Measurements from ENCODE around the gene SAMD4A. TPM values are rescaled to one million over a fixed set of nuclear protein-coding genes. Genes with fewer than 3 reads are reported as not detected.

Gene SAMD4A
- total RNA-seq, 2 experiments from 2014 or later: 1.0 to 1.2 TPM

GRCh38 chr14:54781080-54781479 lies 214.2 kb downstream of the SAMD4A start:
- ChIA-PET POLR2A (no interaction called here), CTCF (interaction anchor here (0.9 kb wide), 1 partner anchor 90 kb away, joined by 3 read pairs; no protein-coding TSS in a partner anchor)
- Mint-ChIP-seq H3K9me3 (no peaks in the 10 kb centered on the region), H3K4me3 (no peak overlapping the region), H3K4me1 (peaks cover 18% of the 10 kb centered on the region), H3K36me3 (ENCODE audit: low read depth) (no peaks in the 10 kb centered on the region), H3K27me3 (peaks cover 36% of the 10 kb centered on the region), H3K27ac (no peak overlapping the region)
- DNase-seq: no peak

GRCh38 chr14:54781961-54782750 lies 215.2 kb downstream of the SAMD4A start:
- DNase-seq: no peak
- no peak overlapping the region for H3K27ac Mint-ChIP-seq
- peaks cover 8% of the 10 kb centered on the region for H3K4me1 Mint-ChIP-seq
- H3K4me3 Mint-ChIP-seq: no peak overlapping the region
- ChIA-PET CTCF (interaction anchor here (0.9 to 1.9 kb wide), 6 partner anchors 8 to 222 kb away, joined by 3 to 7 read pairs (median 4); no protein-coding TSS in a partner anchor), POLR2A (interaction anchor here (0.7 kb wide), 1 partner anchor 99 kb away, joined by 3 read pairs; no protein-coding TSS in a partner anchor)
- peaks cover 29% of the 10 kb centered on the region for H3K27me3 Mint-ChIP-seq
- no peaks in the 10 kb centered on the region for H3K36me3 Mint-ChIP-seq (ENCODE audit: low read depth)
- H3K9me3 Mint-ChIP-seq: no peaks in the 10 kb centered on the region

GRCh38 chr14:54782751-54783659 lies 216.1 kb downstream of the SAMD4A start:
- Mint-ChIP-seq H3K27ac (no peak overlapping the region), H3K9me3 (no peaks in the 10 kb centered on the region), H3K27me3 (peaks cover 25% of the 10 kb centered on the region), H3K36me3 (ENCODE audit: low read depth) (no peaks in the 10 kb centered on the region), H3K4me3 (no peak overlapping the region), H3K4me1 (peaks cover 6% of the 10 kb centered on the region)
- DNase-seq: no peak
- CTCF ChIA-PET: interaction anchor here (1.1 to 1.9 kb wide), 5 partner anchors 9 to 223 kb away, joined by 3 to 7 read pairs (median 4); no protein-coding TSS in a partner anchor
- POLR2A ChIA-PET: no interaction called here

- Mint-ChIP-seq H3K9me3 (no peaks in the 10 kb centered on the region), H3K27me3 (peaks cover 18% of the 10 kb centered on the region), H3K4me1 (peaks cover 5% of the 10 kb centered on the region), H3K27ac (no peak overlapping the region), H3K36me3 (ENCODE audit: low read depth) (no peaks in the 10 kb centered on the region), H3K4me3 (no peak overlapping the region)
- POLR2A ChIA-PET: no interaction called here
- DNase-seq: no peak
- CTCF ChIA-PET: interaction anchor here (1.1 to 2.0 kb wide), 5 partner anchors 9 to 223 kb away, joined by 3 to 7 read pairs (median 4); no protein-coding TSS in a partner anchor
Measured at GRCh38 chr14:54783660-54784015, 216.7 kb downstream of the SAMD4A start.

GRCh38 chr14:54784060-54784459 lies 217.1 kb downstream of the SAMD4A start:
- peaks cover 5% of the 10 kb centered on the region for H3K4me1 Mint-ChIP-seq
- ChIA-PET CTCF (interaction anchor here (1.9 to 2.0 kb wide), 2 partner anchors 10 to 22 kb away, joined by 4 to 7 read pairs; no protein-coding TSS in a partner anchor), POLR2A (no interaction called here)
- H3K4me3 Mint-ChIP-seq: no peak overlapping the region
- H3K9me3 Mint-ChIP-seq: no peaks in the 10 kb centered on the region
- no peak overlapping the region for H3K27ac Mint-ChIP-seq
- H3K36me3 Mint-ChIP-seq (ENCODE audit: low read depth): no peaks in the 10 kb centered on the region
- H3K27me3 Mint-ChIP-seq: peaks cover 17% of the 10 kb centered on the region
- DNase-seq: no peak

- POLR2A ChIA-PET: no interaction called here
- Mint-ChIP-seq H3K4me3 (no peak overlapping the region), H3K36me3 (ENCODE audit: low read depth) (no peaks in the 10 kb centered on the region), H3K9me3 (no peaks in the 10 kb centered on the region), H3K27ac (no peak overlapping the region), H3K4me1 (peaks cover 5% of the 10 kb centered on the region), H3K27me3 (peaks cover 14% of the 10 kb centered on the region)
- CTCF ChIA-PET: interaction anchor here (0.6 to 2.0 kb wide), 2 partner anchors 10 to 94 kb away, joined by 5 to 7 read pairs; no protein-coding TSS in a partner anchor
- DNase-seq: no peak
Measured at GRCh38 chr14:54784657-54785056, 217.7 kb downstream of the SAMD4A start.

GRCh38 chr14:54785136-54785777 lies 218.3 kb downstream of the SAMD4A start:
- ChIA-PET CTCF (interaction anchor here (0.6 to 2.0 kb wide), 4 partner anchors 11 to 221 kb away, joined by 3 to 7 read pairs (median 4); no protein-coding TSS in a partner anchor), POLR2A (no interaction called here)
- Mint-ChIP-seq H3K36me3 (ENCODE audit: low read depth) (no peaks in the 10 kb centered on the region), H3K4me3 (no peak overlapping the region), H3K4me1 (peaks cover 5% of the 10 kb centered on the region), H3K27me3 (peaks cover 14% of the 10 kb centered on the region), H3K27ac (no peak overlapping the region), H3K9me3 (no peaks in the 10 kb centered on the region)
- no peak for DNase-seq

DNA sequence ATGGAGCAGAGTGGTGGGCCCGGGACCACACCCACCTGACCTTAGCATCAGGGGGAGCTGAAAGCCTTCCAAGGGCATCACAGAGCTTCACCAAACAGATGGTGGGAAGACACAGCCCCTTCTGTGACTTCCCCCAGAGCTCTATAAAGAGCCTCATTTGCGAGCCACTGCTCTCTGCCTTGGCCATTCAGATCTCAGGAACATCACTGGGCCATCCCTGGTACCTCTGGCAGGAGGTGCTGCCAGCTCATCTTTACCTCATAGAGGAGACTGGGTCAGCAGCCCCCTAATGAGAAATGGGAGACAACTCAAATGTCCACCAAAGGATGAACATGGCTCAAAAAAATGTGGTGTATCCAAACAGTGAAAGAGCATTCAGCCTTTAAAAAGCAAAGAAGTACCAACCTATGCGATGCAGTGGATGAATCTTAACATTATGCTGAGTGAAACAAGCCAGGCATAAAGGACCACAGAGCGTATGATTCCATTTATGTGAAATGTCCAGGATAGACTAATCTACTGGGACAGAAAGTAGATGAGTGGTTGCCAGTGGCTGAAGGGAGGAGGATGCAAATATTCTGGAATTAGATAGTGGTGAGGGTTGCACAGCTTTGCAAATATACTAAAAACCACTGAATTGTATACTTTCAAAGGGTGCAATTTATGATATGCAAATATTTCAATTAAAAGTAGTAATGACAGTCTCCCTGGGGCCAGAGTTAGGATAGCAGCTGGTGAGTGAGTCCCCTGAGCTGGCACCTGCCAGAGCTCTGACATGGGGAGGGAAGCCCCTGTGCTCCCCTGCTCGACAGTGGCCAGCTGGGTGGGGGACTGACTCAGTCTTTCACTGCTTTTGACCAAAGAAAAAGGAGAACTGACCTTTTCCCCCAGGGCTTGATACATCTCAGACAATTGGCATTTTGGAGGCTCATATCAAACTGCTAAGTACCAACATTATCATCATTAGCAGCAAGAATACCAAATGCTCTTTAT lies 219.1 kb downstream of the SAMD4A start:
- Mint-ChIP-seq H3K36me3 (ENCODE audit: low read depth) (no peaks in the 10 kb centered on the region), H3K4me3 (no peak overlapping the region), H3K27ac (no peak overlapping the region), H3K27me3 (peaks cover 13% of the 10 kb centered on the region), H3K9me3 (no peaks in the 10 kb centered on the region), H3K4me1 (peaks cover 5% of the 10 kb centered on the region)
- ChIA-PET POLR2A (no interaction called here), CTCF (interaction anchor here (0.9 to 2.0 kb wide), 3 partner anchors 12 to 222 kb away, joined by 3 to 7 read pairs (median 4); no protein-coding TSS in a partner anchor)
- no peak for DNase-seq

DNA sequence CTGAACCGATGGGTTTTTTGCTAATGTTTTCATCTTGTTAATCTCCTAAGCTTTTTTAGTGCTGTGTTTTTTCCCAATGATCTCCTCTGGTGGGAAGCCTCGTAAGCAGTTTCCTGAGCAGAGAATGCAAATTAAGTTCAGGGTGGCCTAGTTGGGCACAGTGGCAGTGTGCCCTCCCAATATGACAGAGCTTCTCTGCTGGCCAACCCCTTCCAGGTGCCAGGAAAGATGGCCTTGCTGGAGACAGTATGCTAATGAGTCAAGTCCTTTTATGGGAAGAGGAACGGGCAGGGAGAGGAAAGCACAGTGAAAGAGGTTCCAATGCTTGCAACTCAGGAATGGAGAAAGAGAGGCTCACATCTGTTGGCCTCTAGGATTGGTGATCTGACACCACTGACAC lies 219.9 kb downstream of the SAMD4A start:
- H3K4me1 Mint-ChIP-seq: peaks cover 5% of the 10 kb centered on the region
- POLR2A ChIA-PET: no interaction called here
- H3K27me3 Mint-ChIP-seq: peaks cover 7% of the 10 kb centered on the region
- DNase-seq: no peak
- CTCF ChIA-PET: interaction anchor here (1.4 kb wide), 1 partner anchor 223 kb away, joined by 4 read pairs; no protein-coding TSS in a partner anchor
- H3K36me3 Mint-ChIP-seq (ENCODE audit: low read depth): no peaks in the 10 kb centered on the region
- no peaks in the 10 kb centered on the region for H3K9me3 Mint-ChIP-seq
- H3K27ac Mint-ChIP-seq: no peak overlapping the region
- no peak overlapping the region for H3K4me3 Mint-ChIP-seq

- no peak overlapping the region for H3K4me3 Mint-ChIP-seq
- H3K27ac Mint-ChIP-seq: no peak overlapping the region
- DNase-seq: no peak
- CTCF ChIA-PET: no interaction called here
- H3K9me3 Mint-ChIP-seq: no peaks in the 10 kb centered on the region
- H3K27me3 Mint-ChIP-seq: peaks cover 7% of the 10 kb centered on the region
- H3K36me3 Mint-ChIP-seq (ENCODE audit: low read depth): no peaks in the 10 kb centered on the region
- POLR2A ChIA-PET: no interaction called here
- peaks cover 5% of the 10 kb centered on the region for H3K4me1 Mint-ChIP-seq
Measured at GRCh38 chr14:54787261-54787660, 220.3 kb downstream of the SAMD4A start.

GRCh38 chr14:54788701-54789100 lies 221.8 kb downstream of the SAMD4A start:
- POLR2A ChIA-PET: no interaction called here
- Mint-ChIP-seq H3K4me3 (no peak overlapping the region), H3K4me1 (no peaks in the 10 kb centered on the region), H3K27ac (no peak overlapping the region), H3K9me3 (no peaks in the 10 kb centered on the region), H3K36me3 (ENCODE audit: low read depth) (no peaks in the 10 kb centered on the region), H3K27me3 (peaks cover 2% of the 10 kb centered on the region)
- no peak for DNase-seq
- CTCF ChIA-PET: no interaction called here

GRCh38 chr14:54789166-54789565 lies 222.2 kb downstream of the SAMD4A start:
- Mint-ChIP-seq H3K9me3 (no peaks in the 10 kb centered on the region), H3K36me3 (ENCODE audit: low read depth) (no peaks in the 10 kb centered on the region), H3K27me3 (peaks cover 2% of the 10 kb centered on the region), H3K4me1 (no peaks in the 10 kb centered on the region), H3K4me3 (no peak overlapping the region), H3K27ac (no peak overlapping the region)
- CTCF ChIA-PET: no interaction called here
- POLR2A ChIA-PET: no interaction called here
- DNase-seq: no peak
